ENCODE results near the gene CAND1.
"Not testable (repeated sequence)": the region's sequence is repeated elsewhere in the genome, so short reads cannot be mapped to it uniquely, and the experiment has no call there.

CAND1 gene

GRCh38 chr12:67284561-67284960 is 15.4 kb downstream of the CAND1 start:
- DNase-seq: no peak

GRCh38 chr12:67286257-67286656 is 17.1 kb downstream of the CAND1 start:
- DNase-seq: no peak

- DNase-seq: no peak
Measured at GRCh38 chr12:67287311-67287710, 18.2 kb downstream of the CAND1 start.

GRCh38 chr12:67288561-67288960 is 19.4 kb downstream of the CAND1 start:
- no peak for DNase-seq

- DNase-seq: no peak
Measured at GRCh38 chr12:67290378-67290777, 21.2 kb downstream of the CAND1 start.

GRCh38 chr12:67299526-67299925 is 30.4 kb downstream of the CAND1 start:
- DNase-seq: no peak

- DNase-seq: no peak
Measured at GRCh38 chr12:67299926-67300325, 30.8 kb downstream of the CAND1 start.

- no peak for DNase-seq
Measured at GRCh38 chr12:67302162-67302561, 33.0 kb downstream of the CAND1 start.

- no peak for DNase-seq
Measured at GRCh38 chr12:67305544-67305943, 36.4 kb downstream of the CAND1 start.

- no peak for DNase-seq
Measured at GRCh38 chr12:67306712-67307111, 37.6 kb downstream of the CAND1 start.

- DNase-seq: no peak
Measured at GRCh38 chr12:67315661-67316060, 46.5 kb downstream of the CAND1 start.

- no peak for DNase-seq
Measured at GRCh38 chr12:67318786-67319185, 49.6 kb downstream of the CAND1 start.

- DNase-seq: no peak
Measured at GRCh38 chr12:67319936-67320335, 50.8 kb downstream of the CAND1 start.

- no peak for DNase-seq
Measured at GRCh38 chr12:67320614-67321295, 51.6 kb downstream of the CAND1 start.

- DNase-seq: no peak
Measured at GRCh38 chr12:67322580-67322979, 53.4 kb downstream of the CAND1 start.

GRCh38 chr12:67323007-67323406 is 53.8 kb downstream of the CAND1 start:
- DNase-seq: no peak

GRCh38 chr12:67326637-67327036 is 57.5 kb downstream of the CAND1 start:
- DNase-seq: no peak

GRCh38 chr12:67327466-67327865 is 58.3 kb downstream of the CAND1 start:
- DNase-seq: peak; percentile 23

GRCh38 chr12:67331123-67331522 is 62.0 kb downstream of the CAND1 start:
- DNase-seq: no peak

GRCh38 chr12:67331828-67332227 is 62.7 kb downstream of the CAND1 start:
- DNase-seq: no peak

- no peak for DNase-seq
Measured at GRCh38 chr12:67333649-67334048, 64.5 kb downstream of the CAND1 start.

- no peak for DNase-seq
Measured at GRCh38 chr12:67338426-67338825, 69.3 kb downstream of the CAND1 start.

GRCh38 chr12:67339530-67339929 is 70.4 kb downstream of the CAND1 start:
- DNase-seq: no peak

- DNase-seq: not testable (repeated sequence)
Measured at GRCh38 chr12:67341086-67341485, 71.9 kb downstream of the CAND1 start.

- no peak for DNase-seq
Measured at GRCh38 chr12:67344979-67345710, 76.0 kb downstream of the CAND1 start.

All from DMS153 (cell line).